SJSA1 (cell line): ENCODE results near the gene HOXA3. TPM values are rescaled to one million over a fixed set of nuclear protein-coding genes. Genes with fewer than 3 reads are reported as not detected.

Source experiments
- DNase-seq, 2 experiments: peaks; one replicate each; pipeline ENCODE4 v3.0.0-alpha.2; 2015 to 2020; ENCODE audit warnings: low spot score in 2 of 2, low read depth in 1 of 2
- H3K27ac ChIP-seq: fragments of 250-450 bp; sonication (Bioruptor Pico); 2 replicates; pipeline ENCODE4 v1.5.1; 2020; ENCODE audit warnings: mild to moderate bottlenecking, moderate library complexity
- H3K27me3 ChIP-seq: fragments of 250-450 bp; sonication (Bioruptor Pico); replicated peaks from 2 replicates; pipeline ENCODE4 v1.5.1; 2020; ENCODE audit warnings: mild to moderate bottlenecking, moderate library complexity
- H3K36me3 ChIP-seq: fragments of 250-450 bp; sonication (Bioruptor Pico); 2 replicates; pipeline ENCODE4 v1.5.1; 2020; ENCODE audit warnings: mild to moderate bottlenecking
- H3K4me1 ChIP-seq: fragments of 250-450 bp; sonication (Bioruptor Pico); replicated peaks from 2 replicates; pipeline ENCODE4 v1.6.1; 2021; ENCODE audit warnings: mild to moderate bottlenecking
- H3K4me3 ChIP-seq: fragments of 250-450 bp; sonication (Bioruptor Pico); 2 replicates; pipeline ENCODE4 v1.5.1; 2020; ENCODE audit warnings: mild to moderate bottlenecking
- H3K9me3 ChIP-seq: fragments of 250-450 bp; sonication (Bioruptor Pico); replicated peaks from 2 replicates; pipeline ENCODE4 v1.5.1; 2020; ENCODE audit warnings: mild to moderate bottlenecking
- total RNA-seq: library from RNA; depleted of rRNA; stranded (reverse); fragments of >200 nt; shearing (Covaris generic); gene quantifications from 2 replicates; pipeline ENCODE4 v1.2.3, GENCODE V29; 2014; rRNA removed

HOXA3 gene
- 0.13 and 1.8 TPM in 2 replicates for total RNA-seq

- H3K27me3 ChIP-seq, result no peaks in the 10 kb centered on the region; the same call in 1 of the 2 replicates
- no peak within 1 kb of the TSS for H3K27ac ChIP-seq
- no peaks in the 10 kb centered on the region for H3K36me3 ChIP-seq
- H3K4me3 ChIP-seq, result peak within 1 kb of the TSS; percentile 37
- H3K9me3 ChIP-seq, result no peaks in the 10 kb centered on the region
- peaks cover 52% of the 10 kb centered on the region for H3K4me1 ChIP-seq
- peak in 1 of 2 experiments; percentile 57 for DNase-seq
Observed at GRCh38 chr7:27151931-27152815, at the start of gene HOXA3. HOXA3 (minus strand) TSS chr7:27152583; CDS start chr7:27110640, 41,943 bp downstream.

GRCh38 chr7:27201580-27202017 lies 49.2 kb upstream of the HOXA3 start:
- Histone ChIP-seq H3K27ac (no peak overlapping the region), H3K4me3 (peak overlapping the region; percentile 85), H3K36me3 (0 out of 2 replicates have a peak, but pooled peaks cover 4% of the 10 kb centered on the region), H3K9me3 (no peaks in the 10 kb centered on the region), H3K4me1 (peaks cover 32% of the 10 kb centered on the region), H3K27me3 (0 out of 2 replicates have a peak, but pooled peaks cover 3% of the 10 kb centered on the region)
- DNase-seq, result peak in 1 of 2 experiments; percentile 35

DNA sequence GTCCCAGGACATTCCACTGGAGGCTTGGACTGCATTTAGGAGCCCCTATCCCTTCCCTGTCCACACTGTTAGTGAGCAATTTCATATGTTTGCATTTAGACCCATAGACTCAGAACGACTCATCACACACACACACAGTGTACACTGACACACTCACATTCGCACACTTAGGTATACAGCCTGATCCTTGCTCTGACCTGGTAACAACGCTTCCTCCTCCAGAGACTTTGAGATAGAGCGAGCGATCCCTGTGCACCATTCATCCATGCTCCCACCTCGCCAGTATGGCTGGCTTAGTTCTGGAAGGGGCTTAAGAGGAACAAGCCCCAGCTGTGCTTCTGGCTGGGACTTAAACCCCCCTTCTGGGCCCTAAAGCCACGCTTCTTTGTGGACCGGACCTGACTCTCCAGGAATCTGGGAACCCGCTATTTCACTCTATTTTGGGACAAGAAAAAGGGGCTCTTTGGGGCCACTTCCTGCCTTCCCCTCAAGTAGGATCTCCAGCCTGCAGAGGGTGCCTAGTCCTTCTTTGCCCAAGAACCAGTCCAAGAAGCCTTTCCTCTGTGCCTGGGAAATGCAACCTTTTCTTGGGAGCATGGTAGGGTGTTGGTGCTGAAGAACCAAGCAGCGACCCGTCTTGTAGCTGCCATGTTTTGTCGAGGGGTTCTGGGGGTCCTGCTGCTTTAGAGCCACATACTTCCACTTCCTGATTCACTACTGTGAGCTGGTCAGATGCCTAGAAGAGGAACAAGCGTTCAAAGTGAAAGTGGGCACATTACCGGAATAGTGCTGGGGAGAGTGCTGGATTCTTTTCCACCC lies 48.6 kb upstream of the HOXA3 start:
- 0 out of 2 replicates have a peak, but pooled peaks cover 4% of the 10 kb centered on the region for H3K36me3 ChIP-seq
- no peak overlapping the region for H3K27ac ChIP-seq
- DNase-seq, result peak; percentile 20 to 30
- H3K27me3 ChIP-seq, result 0 out of 2 replicates have a peak, but pooled peaks cover 3% of the 10 kb centered on the region
- peak overlapping the region; percentile 85 for H3K4me3 ChIP-seq
- no peaks in the 10 kb centered on the region for H3K9me3 ChIP-seq
- peaks cover 35% of the 10 kb centered on the region for H3K4me1 ChIP-seq

- Histone ChIP-seq H3K36me3 (peaks cover 4% of the 10 kb centered on the region; the same call in 1 of the 2 replicates), H3K4me1 (peaks cover 36% of the 10 kb centered on the region), H3K4me3 (peak within 1 kb of the TSS; percentile 85), H3K27me3 (0 out of 2 replicates have a peak, but pooled peaks cover 3% of the 10 kb centered on the region), H3K27ac (no peak within 1 kb of the TSS), H3K9me3 (no peaks in the 10 kb centered on the region)
- peak; percentile 73 to 80 for DNase-seq
Observed at GRCh38 chr7:27199849-27200760, 47.7 kb upstream of the HOXA3 start, which contains the start of gene HOXA13. HOXA13 (minus strand) TSS chr7:27200091; CDS start chr7:27200077, 14 bp downstream.

- H3K27me3 ChIP-seq, result no peaks in the 10 kb centered on the region
- peak overlapping the region; percentile 85 for H3K4me3 ChIP-seq
Observed at GRCh38 chr7:27198871-27199801, 46.8 kb upstream of the HOXA3 start.

GRCh38 chr7:27198138-27198841 lies 45.9 kb upstream of the HOXA3 start:
- Histone ChIP-seq H3K4me3 (peak overlapping the region; percentile 85), H3K4me1 (peaks cover 34% of the 10 kb centered on the region), H3K27me3 (no peaks in the 10 kb centered on the region), H3K27ac (peak overlapping the region; percentile 19), H3K36me3 (peaks cover 7% of the 10 kb centered on the region; the same call in 1 of the 2 replicates), H3K9me3 (no peaks in the 10 kb centered on the region)
- DNase-seq, result peak; percentile 31 to 36

More at GRCh38 chr7:27198871-27199801, 46.8 kb upstream of the HOXA3 start:
- peak; percentile 47 to 53 for DNase-seq
- peaks cover 34% of the 10 kb centered on the region for H3K4me1 ChIP-seq
- H3K9me3 ChIP-seq, result no peaks in the 10 kb centered on the region
- H3K27ac ChIP-seq, result no peak overlapping the region
- peaks cover 7% of the 10 kb centered on the region; the same call in 1 of the 2 replicates for H3K36me3 ChIP-seq

GRCh38 chr7:27197137-27198042 lies 45.0 kb upstream of the HOXA3 start:
- Histone ChIP-seq H3K27me3 (no peaks in the 10 kb centered on the region), H3K9me3 (no peaks in the 10 kb centered on the region)
- DNase-seq, result peak in 1 of 2 experiments; percentile 53

GRCh38 chr7:27196287-27196767 lies 43.9 kb upstream of the HOXA3 start:
- Histone ChIP-seq H3K4me1 (peaks cover 42% of the 10 kb centered on the region), H3K27ac (no peak overlapping the region), H3K36me3 (peaks cover 7% of the 10 kb centered on the region), H3K27me3 (no peaks in the 10 kb centered on the region), H3K9me3 (no peaks in the 10 kb centered on the region), H3K4me3 (no peak overlapping the region)
- peak; percentile 64 to 78 for DNase-seq

More at GRCh38 chr7:27197137-27198042, 45.0 kb upstream of the HOXA3 start:
- Histone ChIP-seq H3K4me1 (peaks cover 35% of the 10 kb centered on the region), H3K4me3 (peak overlapping the region; percentile 85), H3K36me3 (peaks cover 7% of the 10 kb centered on the region), H3K27ac (peak overlapping the region; percentile 19; the same call in 1 of the 2 replicates)

DNA sequence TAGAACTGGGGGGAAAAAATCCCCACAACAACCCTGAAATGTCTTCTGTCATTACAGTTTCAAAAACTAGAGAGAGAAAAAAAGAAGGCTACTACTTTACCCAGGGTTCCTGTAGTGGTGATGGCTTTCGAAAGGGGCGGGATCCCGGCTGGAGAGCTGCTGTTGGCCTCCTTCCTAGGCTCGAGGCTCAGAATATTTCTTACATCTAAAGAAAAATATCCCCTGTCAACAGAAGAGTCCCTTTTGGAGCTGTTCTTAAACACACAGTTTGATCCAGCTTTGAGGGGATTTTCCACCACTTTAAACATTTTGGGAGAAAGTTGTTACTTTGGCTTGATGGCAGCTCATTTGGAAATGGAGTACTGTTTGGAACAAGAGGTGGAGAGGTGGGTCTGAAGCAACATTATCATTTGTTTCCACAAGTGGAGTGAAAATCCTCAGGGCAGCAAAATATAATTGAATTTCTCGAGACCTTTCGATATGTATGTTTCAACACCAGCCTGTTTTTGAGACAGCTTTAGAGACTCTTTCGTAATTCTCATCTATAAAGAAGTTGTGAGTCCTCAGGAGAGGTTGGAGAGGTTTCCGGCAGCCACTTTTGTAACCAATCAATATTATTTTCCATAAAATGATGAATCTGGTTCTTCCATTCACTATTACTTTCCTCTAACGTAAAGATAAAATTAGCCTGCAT lies 42.5 kb upstream of the HOXA3 start:
- peak overlapping the region; percentile 37; the same call in 1 of the 2 replicates for H3K27ac ChIP-seq

DNA sequence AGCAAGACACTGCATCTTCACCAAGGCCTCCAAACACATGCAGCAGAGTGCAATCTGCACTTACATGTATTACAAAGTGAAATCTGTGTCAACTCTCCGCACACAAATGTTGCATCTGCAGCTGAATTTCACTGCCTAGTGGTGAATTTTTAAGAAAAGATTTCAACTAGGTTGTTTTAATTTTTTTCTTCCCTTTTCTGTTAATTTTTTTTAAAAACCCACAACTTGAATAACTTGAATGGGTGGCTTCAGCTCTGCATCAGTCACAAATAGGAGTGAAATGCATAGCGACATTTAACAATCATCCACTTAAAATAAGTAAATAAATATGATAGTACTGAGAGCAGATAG lies 41.6 kb upstream of the HOXA3 start:
- DNase-seq, result no peak
- H3K4me3 ChIP-seq, result peak overlapping the region; percentile 29
- H3K4me1 ChIP-seq, result peaks cover 37% of the 10 kb centered on the region
- peaks cover 6% of the 10 kb centered on the region for H3K36me3 ChIP-seq
- H3K27me3 ChIP-seq, result no peaks in the 10 kb centered on the region
- peak overlapping the region; percentile 37; the same call in 1 of the 2 replicates for H3K27ac ChIP-seq
- H3K9me3 ChIP-seq, result no peaks in the 10 kb centered on the region

More for the DNA sequence above, 42.5 kb upstream of the HOXA3 start:
- DNase-seq, result peak in 1 of 2 experiments; percentile 50
- Histone ChIP-seq H3K27me3 (no peaks in the 10 kb centered on the region), H3K4me3 (no peak overlapping the region), H3K4me1 (peaks cover 34% of the 10 kb centered on the region), H3K36me3 (peaks cover 7% of the 10 kb centered on the region), H3K9me3 (no peaks in the 10 kb centered on the region)
